GM23338 (cell line): ENCODE measurements around the gene GP2. TPM values are rescaled to one million over a fixed set of nuclear protein-coding genes. Genes with fewer than 3 reads are reported as not detected.

Experiments used
- ATAC-seq: fragments of 200-7000 bp; cut with Tn5 transposase; 3 replicates; pipeline ENCODE4 v1.9.1; 2020
- DNase-seq: peaks from one replicate; pipeline ENCODE4 v3.0.0-alpha.2; 2015; ENCODE audit warnings: low spot score
- H2AFZ ChIP-seq: fragments of 200-600 bp; sonication (generic); 2 replicates; pipeline ENCODE4 v1.8.0; 2016; ENCODE audit warnings: antibody characterized with exemption, mild to moderate bottlenecking, moderate library complexity
- H3F3A ChIP-seq: fragments of 200-600 bp; sonication (generic); replicated peaks from 2 replicates; pipeline ENCODE4 v1.8.0; 2017; ENCODE audit warnings: antibody characterized with exemption, mixed run types, low read depth
- H3K27ac ChIP-seq: fragments of 200-600 bp; sonication (generic); 2 replicates; pipeline ENCODE4 v1.6.1; 2016; ENCODE audit warnings: low read depth
- H3K27me3 ChIP-seq: fragments of 200-600 bp; sonication (generic); 2 replicates; pipeline ENCODE4 v1.8.0; 2016; ENCODE audit warnings: mild to moderate bottlenecking, mixed run types, moderate library complexity; ENCODE audit not compliant: insufficient read depth
- H3K36me3 ChIP-seq: fragments of 200-600 bp; sonication (generic); 2 replicates; pipeline ENCODE4 v1.8.0; 2016; ENCODE audit warnings: mild to moderate bottlenecking; ENCODE audit not compliant: insufficient read depth
- H3K4me1 ChIP-seq: fragments of 200-600 bp; sonication (generic); 2 replicates; pipeline ENCODE4 v1.8.0; 2016; ENCODE audit warnings: mild to moderate bottlenecking, moderate library complexity; ENCODE audit not compliant: insufficient read depth
- H3K4me2 ChIP-seq: fragments of 200-600 bp; sonication (generic); 2 replicates; pipeline ENCODE4 v1.7.1; 2017; ENCODE audit warnings: mixed run types
- H3K4me3 ChIP-seq: fragments of 200-600 bp; sonication (generic); 2 replicates; pipeline ENCODE4 v1.6.1; 2016; ENCODE audit warnings: mixed run types
- H3K79me2 ChIP-seq: fragments of 200-600 bp; sonication (generic); replicated peaks from 2 replicates; pipeline ENCODE4 v1.8.0; 2017; ENCODE audit warnings: mild to moderate bottlenecking; ENCODE audit not compliant: insufficient read depth
- H3K9me2 ChIP-seq: fragments of 200-600 bp; sonication (generic); 2 replicates; pipeline ENCODE4 v1.8.0; 2017; ENCODE audit not compliant: insufficient read depth
- H4K20me1 ChIP-seq: fragments of 200-600 bp; sonication (generic); replicated peaks from 2 replicates; pipeline ENCODE4 v1.8.0; 2017; ENCODE audit warnings: mild to moderate bottlenecking; ENCODE audit not compliant: insufficient read depth
- H3K27ac Mint-ChIP-seq: 2 replicates; pipeline ENCODE4 v1.8.0; 2020; ENCODE audit warnings: inconsistent platforms, mild to moderate bottlenecking, moderate library complexity, mixed read lengths
- H3K27me3 Mint-ChIP-seq: 3 replicates; pipeline ENCODE4 v1.8.0; 2022; ENCODE audit warnings: low read depth, mild to moderate bottlenecking, moderate library complexity, mixed read lengths, inconsistent platforms; ENCODE audit not compliant: insufficient read depth, poor library complexity
- H3K36me3 Mint-ChIP-seq: 3 replicates; pipeline ENCODE4 v1.8.0; 2021; ENCODE audit warnings: low read depth, mild to moderate bottlenecking, inconsistent platforms, moderate library complexity, mixed read lengths
- H3K4me1 Mint-ChIP-seq: 3 replicates; pipeline ENCODE4 v1.8.0; 2020; ENCODE audit warnings: mild to moderate bottlenecking, inconsistent platforms, mixed read lengths
- H3K4me3 Mint-ChIP-seq: 3 replicates; pipeline ENCODE4 v1.8.0; 2021; ENCODE audit warnings: moderate library complexity, mild to moderate bottlenecking, inconsistent platforms, mixed read lengths
- H3K9me3 Mint-ChIP-seq: 3 replicates; pipeline ENCODE4 v1.8.0; 2020; ENCODE audit warnings: moderate library complexity, mild to moderate bottlenecking, inconsistent platforms, mixed read lengths
- CREB1 ChIP-seq: fragments of 250-450 bp; sonication (Bioruptor Pico); IDR thresholded peaks from 2 replicates; pipeline ENCODE4 v1.5.0; 2020; ENCODE audit warnings: low read depth, mild to moderate bottlenecking, moderate library complexity
- JUNB ChIP-seq: IDR thresholded peaks from one replicate; pipeline ENCODE4 v1.6.1; 2016; ENCODE audit warnings: antibody characterized with exemption; ENCODE audit not compliant: unreplicated experiment
- STAT1 ChIP-seq: IDR thresholded peaks from one replicate; pipeline ENCODE4 v1.6.1; 2016; ENCODE audit warnings: antibody characterized with exemption; ENCODE audit not compliant: unreplicated experiment
- ZNF114 ChIP-seq: fragments of 250-450 bp; sonication (Bioruptor Pico); IDR thresholded peaks from 2 replicates; pipeline ENCODE4 v1.5.0; 2020; ENCODE audit warnings: mild to moderate bottlenecking, moderate library complexity
- ZNF331 ChIP-seq: fragments of 250-450 bp; sonication (Bioruptor Pico); IDR thresholded peaks from 2 replicates; pipeline ENCODE4 v1.5.0; 2020; ENCODE audit warnings: low read depth, mild to moderate bottlenecking, moderate library complexity
- polyA plus RNA-seq: library from polyadenylated mRNA; unstranded; fragments of >200 nt; fragmentation: Nextera tagmentation; extraction: Ambion mirVana; gene quantifications from 2 replicates; pipeline ENCODE4 v1.2.1, GENCODE V29; 2016
- total RNA-seq: library from RNA; depleted of rRNA; stranded (reverse); fragments of >200 nt; shearing (Covaris generic); gene quantifications from 2 replicates; pipeline ENCODE4 v1.2.3, GENCODE V29; 2014
- TF ChIP-seq, protein P1 (sequence below): fragments of 250-450 bp; sonication (Bioruptor Pico); IDR thresholded peaks from 2 replicates; pipeline ENCODE4 v1.5.0; 2020; ENCODE audit warnings: mild to moderate bottlenecking, moderate library complexity
- TF ChIP-seq, protein P2 (sequence below): IDR thresholded peaks from one replicate; pipeline ENCODE4 v1.6.1; 2018; ENCODE audit warnings: antibody characterized with exemption; ENCODE audit not compliant: unreplicated experiment

GP2 gene
- total and polyA plus RNA-seq, 2 experiments from 2014 or later: not detected

DNA sequence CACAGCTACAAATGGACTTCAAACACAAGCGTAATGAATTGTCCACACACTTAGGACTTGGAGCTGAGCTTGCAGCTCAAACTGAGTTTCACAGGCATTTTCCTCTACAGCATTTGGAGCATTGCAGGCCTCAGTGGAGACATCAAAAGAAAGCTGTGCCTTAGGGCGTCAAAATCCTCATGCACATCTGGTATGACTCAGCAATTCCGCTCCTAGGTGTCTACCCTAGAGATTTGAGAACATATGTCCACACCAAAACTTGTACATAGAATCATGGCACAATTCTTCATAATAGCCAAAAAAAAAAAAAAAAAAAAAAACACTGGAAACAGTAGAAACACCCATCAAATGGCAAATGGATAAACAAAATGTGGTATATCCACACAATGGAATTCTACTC, 47.1 kb downstream of the GP2 start (continued):
- TF ChIP-seq, protein P1, sequence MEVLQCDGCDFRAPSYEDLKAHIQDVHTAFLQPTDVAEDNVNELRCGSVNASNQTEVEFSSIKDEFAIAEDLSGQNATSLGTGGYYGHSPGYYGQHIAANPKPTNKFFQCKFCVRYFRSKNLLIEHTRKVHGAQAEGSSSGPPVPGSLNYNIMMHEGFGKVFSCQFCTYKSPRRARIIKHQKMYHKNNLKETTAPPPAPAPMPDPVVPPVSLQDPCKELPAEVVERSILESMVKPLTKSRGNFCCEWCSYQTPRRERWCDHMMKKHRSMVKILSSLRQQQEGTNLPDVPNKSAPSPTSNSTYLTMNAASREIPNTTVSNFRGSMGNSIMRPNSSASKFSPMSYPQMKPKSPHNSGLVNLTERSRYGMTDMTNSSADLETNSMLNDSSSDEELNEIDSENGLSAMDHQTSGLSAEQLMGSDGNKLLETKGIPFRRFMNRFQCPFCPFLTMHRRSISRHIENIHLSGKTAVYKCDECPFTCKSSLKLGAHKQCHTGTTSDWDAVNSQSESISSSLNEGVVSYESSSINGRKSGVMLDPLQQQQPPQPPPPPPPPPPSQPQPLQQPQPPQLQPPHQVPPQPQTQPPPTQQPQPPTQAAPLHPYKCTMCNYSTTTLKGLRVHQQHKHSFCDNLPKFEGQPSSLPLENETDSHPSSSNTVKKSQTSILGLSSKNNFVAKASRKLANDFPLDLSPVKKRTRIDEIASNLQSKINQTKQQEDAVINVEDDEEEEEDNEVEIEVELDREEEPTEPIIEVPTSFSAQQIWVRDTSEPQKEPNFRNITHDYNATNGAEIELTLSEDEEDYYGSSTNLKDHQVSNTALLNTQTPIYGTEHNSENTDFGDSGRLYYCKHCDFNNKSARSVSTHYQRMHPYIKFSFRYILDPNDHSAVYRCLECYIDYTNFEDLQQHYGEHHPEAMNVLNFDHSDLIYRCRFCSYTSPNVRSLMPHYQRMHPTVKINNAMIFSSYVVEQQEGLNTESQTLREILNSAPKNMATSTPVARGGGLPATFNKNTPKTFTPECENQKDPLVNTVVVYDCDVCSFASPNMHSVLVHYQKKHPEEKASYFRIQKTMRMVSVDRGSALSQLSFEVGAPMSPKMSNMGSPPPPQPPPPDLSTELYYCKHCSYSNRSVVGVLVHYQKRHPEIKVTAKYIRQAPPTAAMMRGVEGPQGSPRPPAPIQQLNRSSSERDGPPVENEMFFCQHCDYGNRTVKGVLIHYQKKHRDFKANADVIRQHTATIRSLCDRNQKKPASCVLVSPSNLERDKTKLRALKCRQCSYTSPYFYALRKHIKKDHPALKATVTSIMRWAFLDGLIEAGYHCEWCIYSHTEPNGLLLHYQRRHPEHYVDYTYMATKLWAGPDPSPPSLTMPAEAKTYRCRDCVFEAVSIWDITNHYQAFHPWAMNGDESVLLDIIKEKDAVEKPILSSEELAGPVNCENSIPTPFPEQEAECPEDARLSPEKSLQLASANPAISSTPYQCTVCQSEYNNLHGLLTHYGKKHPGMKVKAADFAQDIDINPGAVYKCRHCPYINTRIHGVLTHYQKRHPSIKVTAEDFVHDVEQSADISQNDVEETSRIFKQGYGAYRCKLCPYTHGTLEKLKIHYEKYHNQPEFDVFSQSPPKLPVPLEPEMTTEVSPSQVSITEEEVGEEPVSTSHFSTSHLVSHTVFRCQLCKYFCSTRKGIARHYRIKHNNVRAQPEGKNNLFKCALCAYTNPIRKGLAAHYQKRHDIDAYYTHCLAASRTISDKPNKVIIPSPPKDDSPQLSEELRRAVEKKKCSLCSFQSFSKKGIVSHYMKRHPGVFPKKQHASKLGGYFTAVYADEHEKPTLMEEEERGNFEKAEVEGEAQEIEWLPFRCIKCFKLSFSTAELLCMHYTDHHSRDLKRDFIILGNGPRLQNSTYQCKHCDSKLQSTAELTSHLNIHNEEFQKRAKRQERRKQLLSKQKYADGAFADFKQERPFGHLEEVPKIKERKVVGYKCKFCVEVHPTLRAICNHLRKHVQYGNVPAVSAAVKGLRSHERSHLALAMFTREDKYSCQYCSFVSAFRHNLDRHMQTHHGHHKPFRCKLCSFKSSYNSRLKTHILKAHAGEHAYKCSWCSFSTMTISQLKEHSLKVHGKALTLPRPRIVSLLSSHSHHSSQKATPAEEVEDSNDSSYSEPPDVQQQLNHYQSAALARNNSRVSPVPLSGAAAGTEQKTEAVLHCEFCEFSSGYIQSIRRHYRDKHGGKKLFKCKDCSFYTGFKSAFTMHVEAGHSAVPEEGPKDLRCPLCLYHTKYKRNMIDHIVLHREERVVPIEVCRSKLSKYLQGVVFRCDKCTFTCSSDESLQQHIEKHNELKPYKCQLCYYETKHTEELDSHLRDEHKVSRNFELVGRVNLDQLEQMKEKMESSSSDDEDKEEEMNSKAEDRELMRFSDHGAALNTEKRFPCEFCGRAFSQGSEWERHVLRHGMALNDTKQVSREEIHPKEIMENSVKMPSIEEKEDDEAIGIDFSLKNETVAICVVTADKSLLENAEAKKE (CRISPR knock-in tag): no peak
- TF ChIP-seq ZNF114 (CRISPR knock-in tag) (no peak), CREB1 (CRISPR knock-in tag) (no peak), JUNB (no peak), STAT1 (no peak), ZNF331 (CRISPR knock-in tag) (no peak)

DNA sequence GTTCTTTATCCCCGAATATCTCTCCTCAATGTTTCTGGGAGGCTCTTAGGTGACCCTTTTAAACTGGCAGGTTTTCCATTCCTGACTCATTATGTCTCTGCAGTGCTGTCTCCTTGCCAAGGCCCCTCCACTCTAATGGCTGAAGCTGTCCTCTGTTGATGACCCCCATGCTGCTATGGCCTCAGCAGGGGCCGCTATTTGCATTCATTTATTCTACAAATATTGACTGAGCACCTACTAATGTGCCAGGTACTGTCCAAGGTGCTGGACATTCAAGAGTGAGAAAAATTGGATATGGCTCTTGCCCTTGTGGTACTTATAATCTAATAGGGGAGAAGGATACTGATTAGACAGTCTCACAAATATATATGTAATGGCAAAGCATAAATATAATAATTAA, 55.4 kb downstream of the GP2 start:
- Histone ChIP-seq H3K79me2 (no peaks in the 10 kb centered on the region), H3K4me2 (no peak overlapping the region), H3K4me1 (peaks cover 10% of the 10 kb centered on the region; the same call in 1 of the 2 replicates), H4K20me1 (no peaks in the 10 kb centered on the region), H3K4me3 (no peak overlapping the region), H3K9me2 (no peaks in the 10 kb centered on the region; the same call in 1 of the 2 replicates), H3K27ac (no peak overlapping the region), H3K27me3 (no peaks in the 10 kb centered on the region), H3F3A (no peaks in the 10 kb centered on the region), H2AFZ (no peak overlapping the region), H3K36me3 (no peaks in the 10 kb centered on the region)
- DNase-seq: no peak
- Mint-ChIP-seq H3K9me3 (no peaks in the 10 kb centered on the region), H3K36me3 (no peaks in the 10 kb centered on the region), H3K4me3 (no peak overlapping the region), H3K27me3 (no peaks in the 10 kb centered on the region), H3K27ac (no peak overlapping the region), H3K4me1 (peaks cover 8% of the 10 kb centered on the region)
- no peak for ATAC-seq
- TF ChIP-seq, protein P1 (CRISPR knock-in tag): no peak
- TF ChIP-seq, protein P2, sequence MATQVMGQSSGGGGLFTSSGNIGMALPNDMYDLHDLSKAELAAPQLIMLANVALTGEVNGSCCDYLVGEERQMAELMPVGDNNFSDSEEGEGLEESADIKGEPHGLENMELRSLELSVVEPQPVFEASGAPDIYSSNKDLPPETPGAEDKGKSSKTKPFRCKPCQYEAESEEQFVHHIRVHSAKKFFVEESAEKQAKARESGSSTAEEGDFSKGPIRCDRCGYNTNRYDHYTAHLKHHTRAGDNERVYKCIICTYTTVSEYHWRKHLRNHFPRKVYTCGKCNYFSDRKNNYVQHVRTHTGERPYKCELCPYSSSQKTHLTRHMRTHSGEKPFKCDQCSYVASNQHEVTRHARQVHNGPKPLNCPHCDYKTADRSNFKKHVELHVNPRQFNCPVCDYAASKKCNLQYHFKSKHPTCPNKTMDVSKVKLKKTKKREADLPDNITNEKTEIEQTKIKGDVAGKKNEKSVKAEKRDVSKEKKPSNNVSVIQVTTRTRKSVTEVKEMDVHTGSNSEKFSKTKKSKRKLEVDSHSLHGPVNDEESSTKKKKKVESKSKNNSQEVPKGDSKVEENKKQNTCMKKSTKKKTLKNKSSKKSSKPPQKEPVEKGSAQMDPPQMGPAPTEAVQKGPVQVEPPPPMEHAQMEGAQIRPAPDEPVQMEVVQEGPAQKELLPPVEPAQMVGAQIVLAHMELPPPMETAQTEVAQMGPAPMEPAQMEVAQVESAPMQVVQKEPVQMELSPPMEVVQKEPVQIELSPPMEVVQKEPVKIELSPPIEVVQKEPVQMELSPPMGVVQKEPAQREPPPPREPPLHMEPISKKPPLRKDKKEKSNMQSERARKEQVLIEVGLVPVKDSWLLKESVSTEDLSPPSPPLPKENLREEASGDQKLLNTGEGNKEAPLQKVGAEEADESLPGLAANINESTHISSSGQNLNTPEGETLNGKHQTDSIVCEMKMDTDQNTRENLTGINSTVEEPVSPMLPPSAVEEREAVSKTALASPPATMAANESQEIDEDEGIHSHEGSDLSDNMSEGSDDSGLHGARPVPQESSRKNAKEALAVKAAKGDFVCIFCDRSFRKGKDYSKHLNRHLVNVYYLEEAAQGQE: peak; percentile 74
